ENCODE data around the gene ABCF2. TPM values are rescaled to one million over a fixed set of nuclear protein-coding genes. Genes with fewer than 3 reads are reported as not detected.

Gene ABCF2
- total RNA-seq, 2 experiments from 2014 or later, result 31.8 to 44.9 TPM

GRCh38 chr7:151178831-151179230 is 48.2 kb downstream of the ABCF2 start:
- Histone ChIP-seq H3K4me3 (ENCODE audit: low read depth, low read length, poor library complexity, severe bottlenecking) (no peak overlapping the region), H3K4me1 (ENCODE audit: insufficient read depth, low read length, poor library complexity, severe bottlenecking) (no peaks in the 10 kb centered on the region), H3K9me3 (ENCODE audit: low read length) (no peaks in the 10 kb centered on the region), H4K20me1 (ENCODE audit: insufficient read depth, low read length) (no peaks in the 10 kb centered on the region), H3K9me2 (ENCODE audit: insufficient read depth, low read length) (no peaks in the 10 kb centered on the region), H3K36me3 (ENCODE audit: insufficient read depth, low read length) (no peaks in the 10 kb centered on the region), H3K27ac (ENCODE audit: low read depth, low read length, poor library complexity, severe bottlenecking) (no peak overlapping the region), H3K79me2 (ENCODE audit: insufficient read depth, low read depth, low read length) (no peaks in the 10 kb centered on the region), H2AFZ (ENCODE audit: low read length) (no peak overlapping the region), H3K4me2 (ENCODE audit: low read length) (no peak overlapping the region)
- no TSS peak for BruUV-seq (replicated peaks)
- ChIA-PET POLR2A (no interaction called here), CTCF (ENCODE audit: unreplicated experiment) (interaction anchor here (0.6 kb wide), 1 partner anchor 21 kb away, joined by 3 read pairs; no protein-coding TSS in a partner anchor)
- intact Hi-C loops (cut with micrococcal nuclease; ENCODE audit: unreplicated experiment), result no loop called here
- TF ChIP-seq CTCF (conservative IDR thresholded peaks at IDR 0.05; ENCODE audit: low read length) (no peak), EZH2phosphoT487 (IDR thresholded peaks at IDR 0.05; ENCODE audit: borderline replicate concordance, low read depth, low read length) (no peak)
- no peak for DNase-seq (ENCODE audit: low spot score)

GRCh38 chr7:151178236-151178635 is 48.8 kb downstream of the ABCF2 start:
- Histone ChIP-seq H2AFZ (ENCODE audit: low read length) (no peak overlapping the region), H3K9me3 (ENCODE audit: low read length) (no peaks in the 10 kb centered on the region), H3K4me2 (ENCODE audit: low read length) (no peak overlapping the region), H3K4me1 (ENCODE audit: insufficient read depth, low read length, poor library complexity, severe bottlenecking) (no peaks in the 10 kb centered on the region), H3K9me2 (ENCODE audit: insufficient read depth, low read length) (no peaks in the 10 kb centered on the region), H3K79me2 (ENCODE audit: insufficient read depth, low read depth, low read length) (no peaks in the 10 kb centered on the region), H3K36me3 (ENCODE audit: insufficient read depth, low read length) (no peaks in the 10 kb centered on the region), H4K20me1 (ENCODE audit: insufficient read depth, low read length) (no peaks in the 10 kb centered on the region), H3K4me3 (ENCODE audit: low read depth, low read length, poor library complexity, severe bottlenecking) (no peak overlapping the region), H3K27ac (ENCODE audit: low read depth, low read length, poor library complexity, severe bottlenecking) (no peak overlapping the region)
- intact Hi-C loops (cut with micrococcal nuclease; ENCODE audit: unreplicated experiment), result no loop called here
- no peak for TF ChIP-seq CTCF (conservative IDR thresholded peaks at IDR 0.05; ENCODE audit: low read length)
- TF ChIP-seq EZH2phosphoT487 (IDR thresholded peaks at IDR 0.05; ENCODE audit: borderline replicate concordance, low read depth, low read length), result no peak
- POLR2A ChIA-PET, result no interaction called here
- no peak for DNase-seq (ENCODE audit: low spot score)
- CTCF ChIA-PET (ENCODE audit: unreplicated experiment), result interaction anchor here (0.6 kb wide), 1 partner anchor 21 kb away, joined by 3 read pairs; no protein-coding TSS in a partner anchor
- no TSS peak for BruUV-seq (replicated peaks)

- no peaks in the 10 kb centered on the region for H3K36me3 ChIP-seq (ENCODE audit: insufficient read depth, low read length)
- TF ChIP-seq EZH2phosphoT487 (IDR thresholded peaks at IDR 0.05; ENCODE audit: borderline replicate concordance, low read depth, low read length), result no peak
- TF ChIP-seq CTCF (conservative IDR thresholded peaks at IDR 0.05; ENCODE audit: low read length), result no peak
- H3K79me2 ChIP-seq (ENCODE audit: insufficient read depth, low read depth, low read length), result no peaks in the 10 kb centered on the region
- ChIA-PET POLR2A (no interaction called here), CTCF (ENCODE audit: unreplicated experiment) (no interaction called here)
- no peaks in the 10 kb centered on the region for H3K4me1 ChIP-seq (ENCODE audit: insufficient read depth, low read length, poor library complexity, severe bottlenecking)
- no peak overlapping the region for H3K4me2 ChIP-seq (ENCODE audit: low read length)
- intact Hi-C loops (cut with micrococcal nuclease; ENCODE audit: unreplicated experiment), result no loop called here
- no peaks in the 10 kb centered on the region for H3K9me2 ChIP-seq (ENCODE audit: insufficient read depth, low read length)
- no peak overlapping the region for H3K27ac ChIP-seq (ENCODE audit: low read depth, low read length, poor library complexity, severe bottlenecking)
- no peaks in the 10 kb centered on the region for H4K20me1 ChIP-seq (ENCODE audit: insufficient read depth, low read length)
- H3K4me3 ChIP-seq (ENCODE audit: low read depth, low read length, poor library complexity, severe bottlenecking), result no peak overlapping the region
- H2AFZ ChIP-seq (ENCODE audit: low read length), result no peak overlapping the region
- H3K9me3 ChIP-seq (ENCODE audit: low read length), result no peaks in the 10 kb centered on the region
- DNase-seq (ENCODE audit: low spot score), result no peak
- no TSS peak for BruUV-seq (replicated peaks)
Observed at GRCh38 chr7:151177310-151177709, 49.7 kb downstream of the ABCF2 start.

Measured in OCI-LY7 (cell line).